Prostate gland (tissue), 2 donors: ENCODE measurements around the gene WDR82.

ENCODE experiments used
- CTCF ChIP-seq, 4 experiments: fragments of 200-600 bp in 2 of 4; fragments of 450-650 bp in 2 of 4; sonication (generic) in 2 of 4; IDR thresholded peaks; 1 replicate in 3 of 4; 2 replicates in 1 of 4; pipeline ENCODE4 v1.5.1; 2016 to 2019; ENCODE audit warnings: antibody characterized with exemption in 4 of 4, mild to moderate bottlenecking in 2 of 4, moderate library complexity in 2 of 4
- POLR2AphosphoS5 ChIP-seq: sonication (generic); formaldehyde crosslinking; IDR thresholded peaks from one replicate; pipeline ENCODE4 v1.6.1; 2017; ENCODE audit warnings: antibody characterized with exemption

GRCh38 chr3:52221563-52222318 is 56.7 kb downstream of the WDR82 start:
- no peak for TF ChIP-seq POLR2AphosphoS5
- no peak for TF ChIP-seq CTCF (IDR thresholded peaks at IDR 0.05)
